GM18498 (cell line): ENCODE data around the gene GAS7.
A peak's percentile ranks its signal among the peaks of the same experiment; 100 is the strongest.

ENCODE experiments used
- ATAC-seq: cut with Tn5 transposase; IDR thresholded peaks from one replicate; pipeline ENCODE4 v1.9.1; 2021; ENCODE audit warnings: mild to moderate bottlenecking, moderate library complexity; ENCODE audit not compliant: unreplicated experiment

Gene GAS7

DNA sequence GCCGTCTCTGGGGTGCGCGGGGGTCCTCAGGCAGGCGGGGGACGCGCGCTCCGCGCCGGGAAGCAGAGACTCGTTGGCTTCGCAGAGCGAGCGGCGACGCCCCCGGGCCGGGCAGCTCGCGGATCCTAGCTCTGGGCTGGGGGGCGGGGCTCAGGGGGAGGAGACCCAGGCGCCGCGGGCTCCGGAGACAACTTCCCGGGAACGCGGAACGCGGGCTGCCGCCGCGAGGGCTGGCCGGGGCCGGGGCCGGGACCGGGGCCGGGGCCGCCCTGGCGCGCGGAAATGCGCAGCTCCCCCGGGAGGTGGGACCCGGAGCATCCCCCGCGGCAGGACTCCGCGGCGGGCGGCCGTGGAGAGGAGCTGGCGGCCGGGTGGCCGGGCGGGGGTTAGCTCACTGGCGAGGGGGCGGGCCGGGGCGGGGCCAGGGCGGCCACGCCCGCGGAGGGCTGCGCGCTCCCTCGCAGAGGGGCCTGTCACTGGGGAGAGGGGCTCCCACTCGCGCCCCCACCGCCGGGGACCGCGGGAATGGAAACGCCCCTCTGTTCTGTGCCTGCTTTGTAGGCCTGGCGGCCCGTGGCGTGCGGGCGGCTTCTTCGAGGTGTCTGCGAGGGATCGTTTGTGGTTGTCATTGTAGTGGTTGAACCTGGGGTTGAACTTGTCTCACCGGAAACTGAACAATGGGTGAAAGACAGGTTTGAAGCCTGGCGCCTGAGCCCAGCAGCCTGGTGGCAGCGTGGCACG is at the start of gene GAS7:
GAS7 (minus strand) TSS at position 98 of the 741 bp plus-strand sequence.
- peak; percentile 75 for ATAC-seq

DNA sequence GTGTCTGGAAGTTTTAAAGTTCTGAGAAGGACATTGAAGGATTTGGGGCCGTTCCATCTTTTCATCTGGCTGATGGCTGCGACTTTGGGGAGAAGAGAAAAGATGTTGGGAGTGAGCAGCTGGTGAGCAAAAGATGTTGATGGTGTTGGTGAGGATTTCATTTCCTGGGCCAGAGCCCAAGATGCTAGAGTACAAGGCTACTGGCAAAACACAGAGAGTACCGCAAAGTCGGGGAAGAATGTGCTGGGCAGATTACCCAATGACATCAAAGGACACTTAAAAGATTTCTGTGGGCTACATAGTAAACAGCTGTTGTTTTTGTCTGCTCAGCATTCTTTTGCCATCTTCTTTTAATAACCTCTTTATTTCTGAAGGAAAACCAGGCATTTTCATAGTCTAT is 49.4 kb upstream of the GAS7 start:
- ATAC-seq, result no peak

DNA sequence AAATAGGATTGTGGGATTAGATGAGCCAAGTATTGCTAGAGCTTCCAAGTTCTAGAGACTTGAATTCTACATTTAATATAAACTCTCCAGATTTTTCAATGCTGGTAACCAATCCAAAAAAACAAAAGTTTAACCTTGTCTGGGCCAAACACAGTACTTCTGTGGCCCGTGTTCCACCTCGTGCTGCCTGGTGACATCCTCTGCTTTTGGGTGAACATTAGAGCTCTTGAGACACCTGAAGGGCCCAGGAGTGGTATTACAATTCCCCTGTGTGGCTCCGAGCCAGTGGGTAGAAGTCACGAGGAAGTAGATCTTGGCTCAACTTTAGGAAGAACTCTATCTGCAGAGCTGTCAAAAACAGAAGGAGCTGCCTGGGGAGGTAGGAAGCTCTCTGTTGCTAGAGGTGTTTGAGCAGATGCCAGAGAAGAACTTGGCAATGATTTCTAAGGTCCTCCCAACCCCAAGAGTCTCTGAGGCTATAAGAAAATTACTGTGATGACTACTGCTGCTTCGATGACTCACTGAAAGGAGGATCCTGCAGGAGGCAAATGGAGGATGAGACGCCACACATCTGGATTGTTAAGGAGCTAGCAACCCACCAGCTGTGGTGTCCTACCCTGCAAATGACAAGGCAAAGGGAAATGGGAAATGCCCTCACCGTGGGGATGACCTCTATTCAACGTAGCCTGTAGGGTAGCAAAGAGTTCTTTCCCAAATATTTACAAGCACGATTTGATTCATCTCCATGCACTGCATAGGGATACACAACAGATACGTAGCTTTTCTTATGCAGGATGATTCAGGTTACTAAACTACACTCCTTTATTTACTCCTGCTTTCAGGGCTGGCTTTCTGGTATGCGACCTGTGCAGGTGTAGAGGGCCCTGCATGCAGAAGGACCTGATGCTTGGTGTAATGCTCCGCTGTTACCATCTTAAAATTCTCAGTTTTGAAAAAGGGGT is 45.8 kb upstream of the GAS7 start:
- no peak for ATAC-seq

DNA sequence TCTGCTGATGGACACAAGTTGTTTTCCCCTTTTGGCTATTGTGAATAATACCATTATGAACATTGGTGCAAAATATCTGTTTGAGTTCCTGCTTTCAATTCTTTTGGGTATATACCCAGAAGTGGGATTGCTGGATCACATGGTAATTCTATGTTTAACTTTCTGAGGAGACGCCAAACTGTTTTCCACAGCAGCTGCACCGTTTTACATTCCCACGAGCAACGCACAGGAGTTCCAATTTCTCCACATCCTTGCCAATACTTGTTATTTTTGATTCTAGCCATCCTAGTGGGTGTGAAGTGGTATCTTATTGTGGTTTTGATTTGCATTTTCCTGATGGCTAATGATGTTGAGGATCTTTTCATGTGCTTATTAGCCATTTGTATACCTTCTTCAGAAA is 43.4 kb upstream of the GAS7 start:
- no peak for ATAC-seq

DNA sequence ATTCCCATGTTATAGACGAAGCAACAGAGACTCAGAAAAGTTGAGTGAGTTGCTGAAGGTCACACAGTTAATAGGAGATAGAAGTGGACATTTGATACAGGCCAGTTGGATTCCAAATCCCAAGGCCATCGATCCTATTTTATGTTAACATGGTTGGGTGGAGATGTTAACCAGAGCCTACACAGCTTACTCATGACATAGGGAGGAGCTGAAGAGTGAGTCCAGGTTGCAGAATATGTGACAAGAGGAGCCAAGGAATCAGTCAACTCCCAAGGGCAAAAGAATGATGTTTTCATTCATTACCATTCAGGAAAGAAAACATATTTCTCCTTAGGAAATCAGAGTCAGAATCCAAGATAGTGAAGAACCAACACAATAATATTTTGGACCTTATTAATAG is 40.3 kb upstream of the GAS7 start:
- ATAC-seq, result no peak

DNA sequence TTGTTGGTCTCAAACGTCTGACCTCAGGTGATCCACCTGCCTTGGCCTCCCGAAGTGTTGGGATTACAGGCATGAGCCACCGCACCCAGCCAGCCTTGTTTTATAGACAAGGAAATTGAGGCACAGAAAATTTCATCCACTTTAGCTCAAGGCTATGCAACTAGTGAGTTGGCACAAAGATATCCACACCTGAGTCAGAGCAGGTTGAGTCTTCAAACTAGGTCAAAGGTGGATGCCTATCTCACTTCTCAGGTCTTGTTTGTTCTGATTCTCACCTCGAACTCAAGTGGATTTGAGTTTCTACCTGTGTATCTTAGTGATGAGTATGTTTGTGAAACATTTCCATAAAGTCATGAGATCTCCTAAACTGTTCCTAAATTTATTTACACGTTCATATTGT is 35.6 kb upstream of the GAS7 start:
- ATAC-seq, result no peak

DNA sequence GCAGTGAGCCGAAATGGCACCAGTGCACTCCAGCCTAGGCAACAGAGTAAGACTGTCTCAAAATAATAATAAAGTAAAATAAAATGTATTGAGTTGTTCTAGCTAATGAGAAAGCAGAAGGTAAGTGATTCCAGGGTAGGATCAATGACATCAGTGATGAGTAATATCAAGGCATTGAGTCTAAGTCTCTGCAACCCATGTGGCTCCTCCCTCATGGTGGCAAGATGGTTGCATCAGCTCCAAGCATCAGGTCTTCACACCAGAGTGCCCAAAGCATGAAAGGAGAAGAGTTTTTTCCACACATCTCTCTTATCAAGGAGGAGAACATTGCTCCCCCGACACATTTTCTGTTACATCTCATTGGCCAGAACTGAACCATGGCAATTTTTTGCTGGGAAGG is 34.8 kb upstream of the GAS7 start:
- ATAC-seq, result no peak

DNA sequence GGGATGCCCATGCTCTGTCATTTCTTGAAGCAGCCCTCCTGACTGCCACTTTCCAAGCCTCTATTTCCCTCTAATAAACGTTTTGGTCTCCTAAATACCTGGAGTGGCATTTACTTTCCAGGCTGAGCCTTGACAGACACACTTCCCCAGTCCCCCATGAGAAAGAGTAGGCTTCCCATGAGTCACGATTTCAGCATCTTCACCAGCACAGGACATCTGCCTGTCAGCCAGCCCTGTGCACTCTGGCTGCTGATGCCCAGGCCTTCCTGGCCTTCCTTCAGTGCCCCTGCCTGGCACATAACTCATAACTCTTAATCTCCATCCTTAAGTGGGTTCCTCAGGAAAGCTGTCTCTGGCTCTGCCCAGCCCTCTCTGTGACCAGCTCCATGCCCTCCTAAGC is 30.8 kb upstream of the GAS7 start:
- no peak for ATAC-seq

DNA sequence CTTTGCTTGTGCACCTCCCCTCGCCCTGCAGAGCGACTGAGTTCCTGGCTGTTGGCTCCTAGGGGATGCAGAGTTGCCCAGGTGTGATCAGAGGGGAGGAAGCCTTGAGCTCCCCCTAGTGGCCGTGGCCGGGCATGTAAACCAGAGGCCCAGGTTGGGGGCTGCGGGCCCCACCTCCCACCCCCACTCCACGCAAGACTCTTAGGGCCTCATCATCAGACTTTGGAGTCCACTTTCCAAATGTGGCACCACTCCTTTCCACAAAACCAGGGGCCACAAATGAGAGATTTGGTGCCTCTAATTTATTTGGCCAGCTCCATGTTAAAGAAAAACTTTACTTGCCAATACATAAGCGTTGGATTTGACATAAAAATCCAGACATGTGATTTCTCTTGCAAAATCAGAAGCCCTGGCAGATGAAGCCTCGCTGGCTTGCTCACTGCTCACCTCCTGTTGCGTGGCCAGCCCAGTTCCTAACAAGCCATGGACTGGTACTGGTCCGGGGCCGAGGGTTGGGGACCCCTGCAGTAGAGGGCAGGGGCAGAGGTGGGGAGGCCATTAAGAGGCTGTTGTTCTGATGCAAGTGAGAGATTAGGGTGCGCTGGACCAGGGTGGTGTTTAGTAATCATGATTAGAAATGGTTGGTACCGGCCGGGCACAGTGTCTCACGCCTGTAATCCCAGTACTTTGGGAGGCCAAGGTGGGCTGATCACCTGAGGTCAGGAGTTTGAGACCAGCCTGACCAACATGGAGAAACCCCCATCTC is 28.7 kb upstream of the GAS7 start:
- ATAC-seq, result no peak

DNA sequence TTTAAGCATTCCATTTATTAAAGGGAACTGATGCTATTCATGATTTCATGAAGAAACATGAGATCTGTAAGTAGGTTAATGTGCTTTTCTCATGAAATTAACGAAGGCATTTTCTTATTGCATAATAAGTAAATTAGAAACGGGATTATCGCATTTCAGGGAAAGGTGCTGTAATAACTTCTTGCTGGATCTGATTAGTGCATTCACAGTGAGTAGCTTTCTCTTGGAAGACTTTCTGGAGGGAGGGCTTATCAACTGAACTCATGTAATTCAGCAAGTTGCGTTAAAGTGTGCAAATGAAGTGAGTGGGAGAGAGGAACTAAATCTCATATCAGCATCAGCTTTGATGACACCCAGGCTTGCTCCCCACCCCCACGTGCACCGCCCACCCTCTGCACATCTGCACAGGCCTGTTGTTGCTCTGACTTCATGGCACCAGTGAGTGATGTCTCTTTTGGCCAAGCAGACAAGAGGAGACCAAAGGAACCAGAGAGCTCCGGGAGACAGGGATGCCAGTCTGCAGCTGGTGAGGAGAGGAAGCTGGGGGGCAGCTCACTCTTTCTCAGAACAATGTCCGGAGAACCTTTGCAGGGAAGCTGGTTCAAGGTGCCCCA is 26.3 kb upstream of the GAS7 start:
- ATAC-seq, result no peak

DNA sequence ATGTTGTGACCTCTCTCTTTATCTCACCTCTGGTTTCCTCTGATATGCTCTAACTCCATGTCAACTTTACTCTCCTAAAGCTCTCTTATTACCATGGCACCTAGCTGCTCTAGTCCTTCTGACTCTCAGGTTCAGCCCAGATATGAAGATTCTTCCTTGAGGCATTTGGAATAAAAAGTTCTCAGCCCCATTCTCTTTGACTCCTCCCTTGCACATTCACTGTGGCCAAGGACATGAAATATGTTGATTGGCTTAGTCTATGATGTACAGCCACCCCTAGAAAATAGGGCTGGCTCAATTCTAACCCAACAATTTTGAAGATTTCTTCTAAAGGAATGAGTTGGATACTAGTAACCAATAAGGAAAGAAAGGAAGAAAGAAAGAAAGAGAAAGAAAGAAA is 20.8 kb upstream of the GAS7 start:
- no peak for ATAC-seq

DNA sequence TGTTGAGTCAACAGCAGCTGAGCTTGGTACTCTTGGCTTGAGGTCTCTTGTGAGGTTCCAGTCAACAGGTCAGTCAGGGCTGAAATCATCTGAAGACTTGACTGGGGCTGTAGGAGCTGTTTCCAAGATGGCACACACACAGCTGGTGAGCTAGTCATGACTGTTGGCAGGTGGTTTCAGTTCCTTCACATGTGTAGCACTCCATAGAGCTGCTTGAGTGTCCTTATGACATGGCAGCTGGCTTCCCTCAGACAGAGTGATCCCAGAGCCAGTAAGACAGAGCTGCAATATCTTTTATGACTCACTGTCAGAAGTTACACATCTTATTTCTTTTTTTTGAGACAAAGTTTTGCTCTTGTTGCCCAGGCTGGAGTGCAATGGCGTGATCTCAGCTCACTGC is 19.5 kb upstream of the GAS7 start:
- no peak for ATAC-seq

DNA sequence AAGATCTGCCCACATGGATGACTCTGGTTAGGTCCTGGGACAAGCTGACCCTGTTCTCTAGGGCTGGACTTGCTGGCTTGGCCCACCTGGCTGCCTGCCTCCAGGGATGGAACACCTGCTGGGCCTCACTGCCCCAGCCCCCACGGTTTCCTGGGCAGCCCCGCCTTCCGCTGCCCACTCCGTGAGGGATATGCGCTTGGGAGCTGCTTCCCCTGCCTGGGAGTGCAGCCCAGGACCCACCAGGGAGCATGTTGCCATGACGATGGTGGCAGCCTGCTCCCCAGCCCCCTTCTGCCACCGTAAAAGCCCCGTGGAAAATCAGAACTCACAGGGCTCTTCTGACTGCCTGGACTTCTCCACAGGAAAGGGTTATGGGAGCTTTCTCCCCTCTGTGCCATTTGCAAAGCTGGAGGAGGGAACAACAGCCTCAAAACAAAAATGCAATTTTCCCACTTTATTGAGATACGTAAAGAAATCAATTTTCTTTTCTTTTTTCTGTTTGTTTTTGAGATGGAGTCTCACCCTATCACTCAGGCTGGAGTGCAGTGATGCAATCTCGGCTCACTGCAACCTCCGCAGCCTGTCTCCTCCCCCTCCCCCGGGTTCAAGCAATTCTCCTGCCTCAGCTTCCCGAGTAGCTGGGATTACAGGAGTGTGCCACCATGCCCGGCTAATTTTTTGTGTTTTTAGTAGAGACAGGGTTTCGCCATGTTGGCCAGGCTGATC is 18.0 kb upstream of the GAS7 start:
- ATAC-seq, result no peak

DNA sequence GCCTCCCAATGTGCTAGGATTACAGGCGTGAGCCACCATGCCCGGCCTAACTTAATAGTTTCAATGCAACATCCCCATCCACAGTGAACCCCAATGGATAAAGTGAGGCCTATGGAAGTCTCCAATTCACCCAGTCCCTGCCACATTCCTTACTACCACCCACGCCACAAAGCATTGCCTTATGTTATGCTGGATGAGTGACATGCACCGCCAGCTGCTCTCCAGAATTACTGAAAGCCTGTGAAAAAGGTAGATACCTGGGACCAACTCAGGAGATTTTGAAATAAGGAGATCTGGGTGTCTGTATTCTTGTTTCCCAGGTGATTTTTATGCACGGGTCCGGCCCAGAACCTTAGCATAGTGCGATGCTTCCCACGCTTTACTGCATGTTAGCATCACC is 16.9 kb upstream of the GAS7 start:
- no peak for ATAC-seq

DNA sequence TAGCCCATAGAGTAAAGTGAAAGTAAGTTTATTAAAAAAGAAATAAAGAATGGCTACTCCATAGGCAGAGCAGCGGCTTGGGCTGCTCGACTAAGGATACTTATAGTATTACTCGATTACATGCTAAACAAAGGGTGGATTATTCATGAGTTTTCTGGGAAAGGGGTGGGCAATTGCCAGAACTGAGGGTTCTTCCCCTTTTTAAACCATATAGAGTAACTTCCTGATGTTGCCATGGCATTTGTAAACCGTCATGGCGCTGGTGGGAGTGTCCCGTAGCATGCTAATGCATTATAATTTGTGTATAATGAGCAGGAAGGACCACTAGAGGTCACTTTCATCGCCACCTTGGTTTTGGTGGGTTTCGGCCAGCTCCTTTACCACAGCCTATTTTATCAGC is 13.3 kb upstream of the GAS7 start:
- ATAC-seq, result no peak

DNA sequence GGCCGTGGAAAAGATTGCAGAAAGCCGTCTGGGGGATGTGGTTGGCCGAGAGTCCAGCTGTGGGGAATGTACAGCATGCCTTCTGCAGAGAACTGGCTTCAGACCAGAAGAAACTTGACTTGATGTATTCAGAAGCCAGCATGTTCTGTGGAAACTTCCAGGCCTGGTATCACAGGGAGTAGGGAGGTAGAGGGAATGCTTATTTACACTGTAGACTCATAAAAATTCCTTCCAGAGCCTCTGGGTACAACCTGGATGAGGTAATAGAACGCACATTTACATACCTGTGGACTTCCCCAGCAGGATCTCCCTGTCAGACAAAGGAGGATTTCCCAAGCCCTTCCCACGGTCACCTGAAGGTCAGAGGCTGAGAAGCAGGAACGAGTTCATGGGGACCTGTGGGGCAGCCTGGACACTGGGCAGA is 11.8 kb upstream of the GAS7 start:
- no peak for ATAC-seq

DNA sequence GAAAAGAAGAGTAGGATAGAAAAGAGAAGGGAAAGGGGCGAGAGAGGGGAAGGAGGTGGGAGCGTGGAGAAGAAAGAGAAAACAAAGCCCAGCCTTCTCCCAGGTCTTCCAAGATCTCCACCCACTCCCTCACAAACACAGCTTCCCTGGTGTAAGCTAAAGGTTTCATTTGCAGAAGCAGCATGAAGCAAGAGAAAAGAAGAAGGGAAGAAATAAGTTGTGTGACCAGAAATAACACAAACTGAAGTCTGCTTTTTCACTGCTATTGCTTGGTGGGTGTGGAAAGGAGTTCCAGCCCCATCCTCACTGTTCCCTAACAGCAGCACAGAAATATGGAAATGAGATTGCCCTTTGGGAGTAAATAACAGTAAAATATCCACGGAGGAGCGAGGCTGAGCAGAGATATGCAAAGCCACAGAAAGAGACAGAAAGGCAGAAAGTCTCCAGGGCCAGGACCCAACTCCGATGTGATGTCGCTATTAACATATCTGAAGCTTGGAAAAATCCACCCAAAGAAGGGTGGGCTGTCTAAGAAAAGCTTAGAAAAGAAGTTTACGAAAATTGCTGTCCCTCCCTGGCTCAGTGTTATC is 10.3 kb upstream of the GAS7 start:
- no peak for ATAC-seq

DNA sequence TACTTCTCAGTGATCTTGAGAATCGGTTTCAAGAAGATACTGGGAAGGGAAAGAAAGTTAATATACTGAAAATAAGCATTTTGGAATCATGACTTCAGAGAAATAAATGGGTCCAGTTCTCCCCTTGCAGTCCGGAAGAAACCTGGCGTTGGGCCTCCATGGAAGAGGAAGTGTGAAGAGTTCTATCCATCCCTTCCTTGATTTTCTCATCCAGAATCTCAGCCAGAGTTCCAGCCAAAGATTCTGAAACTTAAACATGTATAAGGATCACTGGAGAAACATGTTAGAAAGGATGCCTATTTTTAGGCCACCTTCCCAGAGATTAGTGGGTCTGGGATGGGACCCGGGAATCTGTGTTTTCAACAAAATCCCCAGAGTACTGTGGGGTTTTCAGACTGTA is 8.7 kb upstream of the GAS7 start:
- ATAC-seq, result no peak

DNA sequence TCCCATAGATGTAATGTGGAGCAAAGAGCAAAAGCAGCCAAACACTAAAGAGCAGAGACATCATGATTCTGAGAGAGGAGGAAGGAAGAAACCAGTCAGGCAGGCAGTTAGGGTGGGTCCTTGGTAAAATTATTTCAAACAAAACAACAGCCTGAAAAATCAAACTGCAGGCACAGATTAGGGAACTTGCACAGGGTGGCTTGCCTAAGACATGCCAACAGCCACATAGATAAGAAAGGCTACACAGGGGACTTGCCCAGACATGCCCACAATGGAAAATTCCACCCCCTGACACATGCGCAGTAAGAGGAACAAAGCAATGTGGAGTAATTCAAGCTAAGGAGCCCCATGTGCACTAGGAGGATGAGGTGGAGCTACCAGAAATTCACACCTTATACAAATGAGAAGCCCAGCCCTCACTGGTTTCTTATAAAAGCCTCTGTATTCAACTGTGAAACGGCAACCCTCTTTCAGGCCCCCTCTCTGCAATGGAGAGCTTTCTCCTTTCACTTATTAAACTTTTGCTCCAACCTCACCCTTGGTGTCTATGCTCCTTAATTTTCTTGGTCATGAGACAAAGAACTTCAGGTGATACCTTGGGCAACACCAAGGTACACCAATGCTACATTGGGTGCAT is 7.3 kb upstream of the GAS7 start:
- no peak for ATAC-seq
